ENCODE data around the gene ROR1. TPM values are rescaled to one million over a fixed set of nuclear protein-coding genes. Genes with fewer than 3 reads are reported as not detected.

The ROR1 gene
- polyA plus RNA-seq, 1 of the 3 experiments (the other 2 are of a cell fraction), result 4.0 TPM

DNA sequence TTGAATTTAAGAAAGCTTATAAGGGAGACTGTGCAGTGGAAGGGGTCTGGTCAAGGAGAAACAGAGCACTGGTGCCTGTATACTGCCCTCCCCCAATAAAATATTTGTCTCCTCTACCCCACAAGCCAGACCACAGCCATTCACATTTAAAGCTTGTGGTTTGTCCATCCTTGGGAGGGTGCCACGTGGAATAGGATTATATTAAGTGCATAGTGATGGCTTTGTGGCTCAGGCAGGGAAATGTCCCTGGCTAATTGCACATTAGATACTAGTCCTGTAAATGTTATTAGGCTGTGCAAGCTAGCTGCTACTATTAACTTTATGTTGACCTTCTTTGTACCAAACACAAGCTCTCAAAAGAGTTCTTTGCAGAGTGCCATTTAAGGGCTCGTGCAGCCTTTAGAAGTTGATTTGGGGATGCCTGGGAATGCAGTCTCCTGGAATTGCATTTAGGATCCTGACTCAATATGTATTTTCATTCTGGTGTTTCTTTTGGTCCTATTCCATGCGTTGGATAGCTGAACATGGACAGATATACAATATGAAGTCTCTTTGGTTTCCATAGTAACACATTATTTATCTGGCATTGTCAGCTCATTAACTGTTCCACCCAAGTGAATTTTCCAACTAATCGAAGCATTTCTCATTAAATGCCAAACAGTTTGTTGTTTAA lies 210.6 kb downstream of the ROR1 start:
- Histone ChIP-seq H3K27ac (ENCODE audit: low read depth in 2 of 2, low read length in 1 of 2) (peak overlapping the region in 1 of 2 experiments; percentile 28; a peak in 2 of 4 replicates), H3K4me2 (peak overlapping the region; percentile 27; the same call in 1 of the 2 replicates), H3K4me1 (ENCODE audit: control insufficient read depth in 1 of 2, insufficient read depth in 2 of 2, low read depth in 1 of 2, low read length in 1 of 2) (peaks cover 7 to 11% of the 10 kb centered on the region in 2 experiments; a peak in 3 of 4 replicates), H3K4me3 (ENCODE audit: low read depth in 2 of 2, low read length in 1 of 2) (no peak overlapping the region), H3K9ac (no peak overlapping the region), H4K20me1 (ENCODE audit: insufficient read depth) (no peaks in the 10 kb centered on the region), H3F3A (replicated peaks; ENCODE audit: insufficient read depth) (no peaks in the 10 kb centered on the region), H3K36me3 (replicated peaks in 1 of 2; ENCODE audit: control insufficient read depth in 1 of 2, insufficient read depth in 2 of 2, low read length in 1 of 2) (no peaks in the 10 kb centered on the region), H3K79me2 (ENCODE audit: insufficient read depth) (no peaks in the 10 kb centered on the region), H2AFZ (ENCODE audit: low read depth) (no peak overlapping the region), H3K9me3 (no peaks in the 10 kb centered on the region; the same call in 1 of the 2 replicates), H3K27me3 (ENCODE audit: insufficient read depth) (no peaks in the 10 kb centered on the region), H3K9me2 (no peaks in the 10 kb centered on the region)
- CTCF ChIA-PET, result interaction anchor here (1.0 to 2.3 kb wide), 2 partner anchors 9 to 20 kb away, joined by 4 to 5 read pairs; no protein-coding TSS in a partner anchor
- TF ChIP-seq MEF2A (IDR thresholded peaks at IDR 0.05; ENCODE audit: borderline replicate concordance, low read depth), result no peak
- POLR2A ChIA-PET, result no interaction called here
- 70% methylated on average over 4 of the region's 4 CpGs for WGBS (ENCODE audit: low lambda C conversion rate)
- DNase-seq, result no peak

DNA sequence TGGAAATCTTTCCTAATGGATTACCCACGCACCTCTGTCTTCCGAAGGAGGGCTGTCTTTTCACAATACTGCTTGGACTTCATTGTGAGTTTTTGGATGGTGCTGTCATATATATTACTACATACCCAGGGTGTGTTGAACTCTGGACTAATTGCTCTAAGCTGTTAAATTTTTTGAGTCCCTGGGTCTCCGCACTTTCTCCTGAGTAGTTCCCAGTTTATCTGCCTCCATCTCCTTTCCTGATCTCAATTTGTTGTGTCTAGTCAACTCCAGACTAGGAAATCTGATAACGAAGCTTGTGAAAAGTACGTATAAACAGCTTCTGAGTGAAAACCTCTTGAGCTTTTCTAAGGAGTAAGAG lies 211.1 kb downstream of the ROR1 start:
- H2AFZ ChIP-seq (ENCODE audit: low read depth), result no peak overlapping the region
- peaks cover 7 to 11% of the 10 kb centered on the region in 2 experiments; a peak in 3 of 4 replicates for H3K4me1 ChIP-seq (ENCODE audit: control insufficient read depth in 1 of 2, insufficient read depth in 2 of 2, low read depth in 1 of 2, low read length in 1 of 2)
- no peaks in the 10 kb centered on the region; the same call in 1 of the 2 replicates for H3K9me3 ChIP-seq
- H4K20me1 ChIP-seq (ENCODE audit: insufficient read depth), result no peaks in the 10 kb centered on the region
- no peak overlapping the region for H3K9ac ChIP-seq
- DNase-seq, result no peak
- peak overlapping the region in 1 of 2 experiments; percentile 16; a peak in 1 of 4 replicates for H3K27ac ChIP-seq (ENCODE audit: low read depth in 2 of 2, low read length in 1 of 2)
- no peak overlapping the region for H3K4me2 ChIP-seq
- H3F3A ChIP-seq (replicated peaks; ENCODE audit: insufficient read depth), result no peaks in the 10 kb centered on the region
- H3K4me3 ChIP-seq (ENCODE audit: low read depth in 2 of 2, low read length in 1 of 2), result no peak overlapping the region
- H3K27me3 ChIP-seq (ENCODE audit: insufficient read depth), result no peaks in the 10 kb centered on the region
- over 99% methylated on average over 5 of the region's 5 CpGs for WGBS (ENCODE audit: low lambda C conversion rate)
- no peak for TF ChIP-seq FOXJ3 (CRISPR knock-in tag; IDR thresholded peaks at IDR 0.05)
- no peak for TF ChIP-seq CHD2 (IDR thresholded peaks at IDR 0.05; ENCODE audit: low read length, partially characterized antibody)
- no peak for TF ChIP-seq RAD21 (IDR thresholded peaks at IDR 0.05; ENCODE audit: low read length)
- TF ChIP-seq, protein P1, sequence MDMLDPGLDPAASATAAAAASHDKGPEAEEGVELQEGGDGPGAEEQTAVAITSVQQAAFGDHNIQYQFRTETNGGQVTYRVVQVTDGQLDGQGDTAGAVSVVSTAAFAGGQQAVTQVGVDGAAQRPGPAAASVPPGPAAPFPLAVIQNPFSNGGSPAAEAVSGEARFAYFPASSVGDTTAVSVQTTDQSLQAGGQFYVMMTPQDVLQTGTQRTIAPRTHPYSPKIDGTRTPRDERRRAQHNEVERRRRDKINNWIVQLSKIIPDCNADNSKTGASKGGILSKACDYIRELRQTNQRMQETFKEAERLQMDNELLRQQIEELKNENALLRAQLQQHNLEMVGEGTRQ (IDR thresholded peaks at IDR 0.05; ENCODE audit: borderline replicate concordance, low read depth, low read length), result no peak
- TF ChIP-seq EZH2phosphoT487 (IDR thresholded peaks at IDR 0.05; ENCODE audit: borderline replicate concordance, low read depth), result no peak
- no peak for TF ChIP-seq POLR2AphosphoS5 (IDR thresholded peaks at IDR 0.05; ENCODE audit: low read depth, low read length)
- TF ChIP-seq, protein P2, sequence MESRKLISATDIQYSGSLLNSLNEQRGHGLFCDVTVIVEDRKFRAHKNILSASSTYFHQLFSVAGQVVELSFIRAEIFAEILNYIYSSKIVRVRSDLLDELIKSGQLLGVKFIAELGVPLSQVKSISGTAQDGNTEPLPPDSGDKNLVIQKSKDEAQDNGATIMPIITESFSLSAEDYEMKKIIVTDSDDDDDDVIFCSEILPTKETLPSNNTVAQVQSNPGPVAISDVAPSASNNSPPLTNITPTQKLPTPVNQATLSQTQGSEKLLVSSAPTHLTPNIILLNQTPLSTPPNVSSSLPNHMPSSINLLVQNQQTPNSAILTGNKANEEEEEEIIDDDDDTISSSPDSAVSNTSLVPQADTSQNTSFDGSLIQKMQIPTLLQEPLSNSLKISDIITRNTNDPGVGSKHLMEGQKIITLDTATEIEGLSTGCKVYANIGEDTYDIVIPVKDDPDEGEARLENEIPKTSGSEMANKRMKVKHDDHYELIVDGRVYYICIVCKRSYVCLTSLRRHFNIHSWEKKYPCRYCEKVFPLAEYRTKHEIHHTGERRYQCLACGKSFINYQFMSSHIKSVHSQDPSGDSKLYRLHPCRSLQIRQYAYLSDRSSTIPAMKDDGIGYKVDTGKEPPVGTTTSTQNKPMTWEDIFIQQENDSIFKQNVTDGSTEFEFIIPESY (IDR thresholded peaks at IDR 0.05; ENCODE audit: borderline replicate concordance, low read depth), result no peak
- TF ChIP-seq JUND (IDR thresholded peaks at IDR 0.05), result no peak
- TF ChIP-seq TCF12 (IDR thresholded peaks at IDR 0.05), result no peak
- ChIA-PET POLR2A (no interaction called here), CTCF (interaction anchor here (1.0 kb wide), 1 partner anchor 10 kb away, joined by 4 read pairs; no protein-coding TSS in a partner anchor)
- H3K79me2 ChIP-seq (ENCODE audit: insufficient read depth), result no peaks in the 10 kb centered on the region
- H3K9me2 ChIP-seq, result no peaks in the 10 kb centered on the region
- H3K36me3 ChIP-seq (replicated peaks in 1 of 2; ENCODE audit: control insufficient read depth in 1 of 2, insufficient read depth in 2 of 2, low read length in 1 of 2), result no peaks in the 10 kb centered on the region
